ENCODE results near the gene FBXL3.
A peak's percentile ranks its signal among the peaks of the same experiment; 100 is the strongest.

Gene FBXL3

DNA sequence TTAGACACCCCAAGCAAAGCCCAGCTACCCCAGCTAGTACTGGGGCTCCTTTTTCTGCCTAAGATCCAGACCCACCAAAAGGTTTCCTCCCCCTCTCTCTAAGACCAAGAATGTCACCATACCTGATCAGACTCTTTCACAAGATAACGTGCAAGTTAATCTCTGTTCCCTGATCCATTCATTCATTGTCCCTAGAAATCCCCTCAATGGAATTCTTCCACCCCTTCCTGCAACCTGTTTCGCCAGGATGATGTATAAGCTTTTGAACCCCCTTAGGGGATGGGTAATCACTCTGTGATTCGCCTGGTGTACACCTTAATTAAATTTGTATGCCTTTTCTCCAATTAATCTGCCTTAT lies 52.4 kb downstream of the FBXL3 start:
- no peaks in the 10 kb centered on the region for H3K36me3 Mint-ChIP-seq (ENCODE audit: low read depth)
- no peak overlapping the region for H3K27ac Mint-ChIP-seq
- DNase-seq: no peak
- TF ChIP-seq, protein P1, sequence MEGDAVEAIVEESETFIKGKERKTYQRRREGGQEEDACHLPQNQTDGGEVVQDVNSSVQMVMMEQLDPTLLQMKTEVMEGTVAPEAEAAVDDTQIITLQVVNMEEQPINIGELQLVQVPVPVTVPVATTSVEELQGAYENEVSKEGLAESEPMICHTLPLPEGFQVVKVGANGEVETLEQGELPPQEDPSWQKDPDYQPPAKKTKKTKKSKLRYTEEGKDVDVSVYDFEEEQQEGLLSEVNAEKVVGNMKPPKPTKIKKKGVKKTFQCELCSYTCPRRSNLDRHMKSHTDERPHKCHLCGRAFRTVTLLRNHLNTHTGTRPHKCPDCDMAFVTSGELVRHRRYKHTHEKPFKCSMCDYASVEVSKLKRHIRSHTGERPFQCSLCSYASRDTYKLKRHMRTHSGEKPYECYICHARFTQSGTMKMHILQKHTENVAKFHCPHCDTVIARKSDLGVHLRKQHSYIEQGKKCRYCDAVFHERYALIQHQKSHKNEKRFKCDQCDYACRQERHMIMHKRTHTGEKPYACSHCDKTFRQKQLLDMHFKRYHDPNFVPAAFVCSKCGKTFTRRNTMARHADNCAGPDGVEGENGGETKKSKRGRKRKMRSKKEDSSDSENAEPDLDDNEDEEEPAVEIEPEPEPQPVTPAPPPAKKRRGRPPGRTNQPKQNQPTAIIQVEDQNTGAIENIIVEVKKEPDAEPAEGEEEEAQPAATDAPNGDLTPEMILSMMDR (IDR thresholded peaks at IDR 0.05): no peak
- no peak overlapping the region for H3K4me3 Mint-ChIP-seq
- H3K4me1 Mint-ChIP-seq: peaks cover 16% of the 10 kb centered on the region
- H3K27me3 Mint-ChIP-seq (ENCODE audit: low read depth, poor library complexity): peaks cover 5% of the 10 kb centered on the region
- peaks cover 5% of the 10 kb centered on the region for H3K9me3 Mint-ChIP-seq

DNA sequence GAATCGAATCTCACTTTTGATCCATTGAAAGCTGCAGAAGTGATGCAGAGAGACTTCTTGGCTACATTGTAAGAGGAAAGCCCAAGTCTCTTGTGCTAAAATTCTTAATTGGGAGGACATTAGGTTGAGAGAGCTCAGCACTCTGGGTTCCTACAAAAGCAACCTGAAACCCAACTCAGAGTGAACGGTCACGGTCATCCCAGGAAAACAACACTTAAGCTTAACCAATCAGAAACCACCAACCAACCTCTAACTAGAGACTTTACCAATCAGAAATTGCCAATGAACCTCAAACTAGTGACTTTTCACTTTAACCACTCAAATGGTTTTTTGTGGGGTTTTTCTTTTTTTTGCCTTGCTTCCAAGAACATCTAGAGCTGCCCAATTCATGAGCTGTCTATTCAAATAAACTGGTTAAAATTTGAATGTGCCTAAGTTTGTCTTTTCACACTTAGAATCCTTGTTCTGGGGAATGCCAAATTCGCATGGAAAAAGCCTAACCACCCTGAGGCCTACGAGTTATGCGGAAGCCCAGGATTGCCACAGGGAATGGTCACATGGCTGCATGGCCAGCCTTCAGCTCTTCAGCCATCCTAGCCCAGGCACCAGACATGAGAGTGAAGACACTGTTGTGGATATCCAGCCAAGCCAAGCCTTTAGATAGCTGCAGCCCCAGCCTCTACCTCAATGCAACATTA lies 52.9 kb downstream of the FBXL3 start:
- H3K4me1 Mint-ChIP-seq: peaks cover 16% of the 10 kb centered on the region
- H3K4me3 Mint-ChIP-seq: no peak overlapping the region
- no peak overlapping the region for H3K27ac Mint-ChIP-seq
- peaks cover 5% of the 10 kb centered on the region for H3K9me3 Mint-ChIP-seq
- no peak for DNase-seq
- H3K27me3 Mint-ChIP-seq (ENCODE audit: low read depth, poor library complexity): peaks cover 2% of the 10 kb centered on the region
- H3K36me3 Mint-ChIP-seq (ENCODE audit: low read depth): no peaks in the 10 kb centered on the region
- TF ChIP-seq, protein P1 (IDR thresholded peaks at IDR 0.05): no peak

DNA sequence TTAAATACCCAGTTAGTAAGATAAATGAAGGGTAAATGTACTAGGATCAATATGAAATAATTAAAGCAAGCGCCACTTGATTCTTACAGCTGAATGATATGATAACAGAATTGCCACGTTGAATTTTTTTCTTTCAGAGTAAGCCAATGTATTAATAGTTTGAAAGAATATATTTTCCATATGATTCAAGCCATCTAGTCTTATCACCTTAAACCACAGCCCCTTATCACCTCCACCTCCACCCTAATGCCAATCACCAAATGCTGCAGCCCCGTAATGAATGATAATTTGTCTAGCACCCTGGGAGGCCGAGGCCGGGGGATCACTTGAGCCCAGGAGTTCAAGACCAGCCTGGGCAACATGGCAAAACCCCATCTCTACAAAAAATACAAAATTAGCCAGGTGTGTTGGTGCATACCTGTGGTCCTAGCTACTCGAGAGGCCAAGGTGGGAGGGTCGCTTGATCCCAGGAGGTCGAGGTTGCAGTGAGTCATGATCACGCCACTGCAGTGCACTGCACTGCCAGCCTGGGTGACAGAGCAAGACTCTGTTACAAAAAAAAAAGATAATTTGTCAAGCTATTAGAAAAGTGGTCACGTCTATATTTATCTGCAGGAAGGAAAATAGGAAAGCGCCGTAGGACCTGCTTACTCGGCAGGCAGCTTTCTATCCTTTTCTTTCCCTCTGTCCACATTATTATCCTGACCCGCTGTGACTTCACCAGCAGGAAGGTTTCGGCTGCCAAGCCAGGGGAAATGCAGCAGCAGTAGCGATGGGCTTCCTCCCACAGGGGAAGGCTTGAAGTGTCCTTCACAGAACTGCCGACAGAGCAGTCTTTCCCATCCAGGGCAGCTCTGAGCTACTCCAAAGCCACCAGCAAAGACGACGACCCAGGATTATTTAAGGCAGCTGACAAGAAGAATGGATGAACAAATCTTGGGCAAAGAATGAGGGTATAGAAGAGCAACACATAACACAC lies 54.8 kb downstream of the FBXL3 start:
- TF ChIP-seq, protein P1 (IDR thresholded peaks at IDR 0.05): no peak
- peaks cover 5% of the 10 kb centered on the region for H3K9me3 Mint-ChIP-seq

GRCh38 chr13:76971215-76971614 lies 55.7 kb downstream of the FBXL3 start:
- no peak overlapping the region for H3K27ac Mint-ChIP-seq
- TF ChIP-seq, protein P1 (IDR thresholded peaks at IDR 0.05): no peak
- peaks cover 10% of the 10 kb centered on the region for H3K4me1 Mint-ChIP-seq
- no peaks in the 10 kb centered on the region for H3K27me3 Mint-ChIP-seq (ENCODE audit: low read depth, poor library complexity)
- no peak overlapping the region for H3K4me3 Mint-ChIP-seq
- DNase-seq: no peak
- H3K9me3 Mint-ChIP-seq: peaks cover 5% of the 10 kb centered on the region
- no peaks in the 10 kb centered on the region for H3K36me3 Mint-ChIP-seq (ENCODE audit: low read depth)

More for the DNA sequence above, 54.8 kb downstream of the FBXL3 start:
- H3K27ac Mint-ChIP-seq: peak overlapping the region; percentile 23
- H3K4me1 Mint-ChIP-seq: peaks cover 16% of the 10 kb centered on the region
- H3K4me3 Mint-ChIP-seq: no peak overlapping the region
- DNase-seq: no peak
- no peaks in the 10 kb centered on the region for H3K27me3 Mint-ChIP-seq (ENCODE audit: low read depth, poor library complexity)
- H3K36me3 Mint-ChIP-seq (ENCODE audit: low read depth): no peaks in the 10 kb centered on the region

DNA sequence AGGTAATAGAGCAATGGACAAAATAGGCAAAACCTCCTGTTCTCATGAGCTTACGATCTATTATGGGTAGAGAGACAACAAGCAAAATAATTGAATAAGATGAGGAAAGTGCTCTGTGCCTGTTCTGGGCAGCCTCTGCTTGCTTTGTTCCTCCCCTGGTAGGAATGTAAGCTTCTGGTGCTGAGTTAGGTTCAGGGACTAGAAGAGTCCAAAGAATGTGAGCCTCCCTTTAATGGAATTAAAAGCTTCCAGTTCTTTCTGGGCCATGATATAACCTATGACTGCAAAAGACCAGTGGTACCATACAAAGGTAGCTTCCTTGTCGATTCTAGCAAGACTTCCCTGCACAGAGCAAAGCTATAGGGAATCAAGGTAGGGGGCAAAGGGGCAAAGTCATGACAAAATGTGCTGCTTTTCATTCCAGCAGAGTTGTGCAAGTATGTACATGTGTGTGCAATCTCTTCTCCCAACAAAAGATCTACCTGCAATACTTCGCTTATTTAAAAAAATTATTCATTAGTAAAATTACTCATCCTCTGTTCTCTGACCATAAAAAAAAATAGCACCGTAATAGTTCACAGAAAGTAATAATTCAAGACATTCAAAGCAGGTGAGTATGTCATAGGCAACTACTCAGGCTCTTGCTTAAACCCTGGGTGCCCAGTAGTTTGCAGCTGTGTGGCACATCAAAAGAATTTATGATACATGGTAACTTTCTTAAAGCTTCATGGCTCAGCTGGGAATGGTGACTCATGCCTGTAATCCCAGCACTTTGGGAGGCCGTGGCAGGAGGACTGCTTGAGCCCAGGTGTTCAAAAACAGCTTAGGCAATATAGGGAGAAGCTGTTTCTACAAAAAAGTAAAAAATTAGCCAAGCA lies 57.2 kb downstream of the FBXL3 start:
- H3K4me1 Mint-ChIP-seq: peaks cover 10% of the 10 kb centered on the region
- no peak overlapping the region for H3K4me3 Mint-ChIP-seq
- DNase-seq: no peak
- H3K27me3 Mint-ChIP-seq (ENCODE audit: low read depth, poor library complexity): no peaks in the 10 kb centered on the region
- TF ChIP-seq, protein P1 (IDR thresholded peaks at IDR 0.05): no peak
- H3K9me3 Mint-ChIP-seq: peaks cover 4% of the 10 kb centered on the region
- H3K27ac Mint-ChIP-seq: no peak overlapping the region
- no peaks in the 10 kb centered on the region for H3K36me3 Mint-ChIP-seq (ENCODE audit: low read depth)

All from nephron progenitor cell (in vitro differentiated cells).